GM18520 (cell line): ENCODE measurements around the gene MRPL14.

Experiments used
- ATAC-seq: cut with Tn5 transposase; IDR thresholded peaks from one replicate; pipeline ENCODE4 v1.9.1; 2021; ENCODE audit not compliant: unreplicated experiment

MRPL14 gene

DNA sequence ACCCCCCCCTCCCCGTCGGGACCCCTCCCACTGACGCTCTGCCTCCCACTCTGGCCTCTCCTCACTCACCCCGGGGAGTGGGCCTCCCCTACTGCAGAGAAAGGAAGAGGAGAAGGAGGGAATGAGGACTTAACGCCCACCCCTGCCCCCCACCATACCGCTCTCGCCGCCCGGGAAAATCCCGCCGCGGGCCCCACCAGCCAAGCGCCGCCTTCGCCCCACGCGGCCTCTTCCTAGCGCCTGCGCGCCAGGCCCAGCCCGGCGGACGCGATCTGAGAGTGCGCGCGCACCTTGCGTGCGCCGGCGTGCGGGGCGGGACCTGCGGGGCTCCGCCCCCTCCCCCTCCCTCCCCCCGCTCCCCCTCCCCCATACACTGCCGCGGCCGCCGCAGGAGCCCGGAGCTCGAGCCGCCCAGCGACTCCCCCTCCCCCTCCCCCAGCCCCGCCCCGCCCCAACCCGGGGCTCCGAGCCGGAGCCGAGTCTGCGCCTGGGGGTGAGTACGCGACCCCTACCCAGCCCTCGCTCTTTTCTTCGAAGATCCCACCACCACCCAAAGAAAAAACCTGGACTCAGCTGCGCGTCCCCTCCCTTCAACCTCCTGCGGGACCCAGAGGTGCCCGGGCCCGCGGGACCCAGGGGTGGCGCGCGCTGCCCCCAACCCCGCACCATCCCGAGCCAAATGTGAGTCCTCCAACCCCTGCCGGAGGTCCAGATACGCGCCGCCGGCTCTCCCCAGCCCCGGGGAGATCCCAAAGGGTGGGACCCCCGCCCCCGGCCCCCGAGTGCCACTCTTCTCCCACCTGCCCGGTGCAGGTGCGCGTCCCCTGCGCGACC lies at the start of gene MRPL14, which contains the start of gene TMEM63B:
Gene MRPL14 (minus strand): TSS at position 267 of the 834 bp plus-strand sequence. CDS start 10,841 bp downstream, outside the sequence.
Gene TMEM63B (plus strand): TSS at position 369 of the 834 bp plus-strand sequence. CDS start 7,031 bp downstream, outside the sequence.
- ATAC-seq = peak; percentile 73

- no peak for ATAC-seq
Observed at GRCh38 chr6:44176130-44176761, 49.0 kb upstream of the MRPL14 start.

DNA sequence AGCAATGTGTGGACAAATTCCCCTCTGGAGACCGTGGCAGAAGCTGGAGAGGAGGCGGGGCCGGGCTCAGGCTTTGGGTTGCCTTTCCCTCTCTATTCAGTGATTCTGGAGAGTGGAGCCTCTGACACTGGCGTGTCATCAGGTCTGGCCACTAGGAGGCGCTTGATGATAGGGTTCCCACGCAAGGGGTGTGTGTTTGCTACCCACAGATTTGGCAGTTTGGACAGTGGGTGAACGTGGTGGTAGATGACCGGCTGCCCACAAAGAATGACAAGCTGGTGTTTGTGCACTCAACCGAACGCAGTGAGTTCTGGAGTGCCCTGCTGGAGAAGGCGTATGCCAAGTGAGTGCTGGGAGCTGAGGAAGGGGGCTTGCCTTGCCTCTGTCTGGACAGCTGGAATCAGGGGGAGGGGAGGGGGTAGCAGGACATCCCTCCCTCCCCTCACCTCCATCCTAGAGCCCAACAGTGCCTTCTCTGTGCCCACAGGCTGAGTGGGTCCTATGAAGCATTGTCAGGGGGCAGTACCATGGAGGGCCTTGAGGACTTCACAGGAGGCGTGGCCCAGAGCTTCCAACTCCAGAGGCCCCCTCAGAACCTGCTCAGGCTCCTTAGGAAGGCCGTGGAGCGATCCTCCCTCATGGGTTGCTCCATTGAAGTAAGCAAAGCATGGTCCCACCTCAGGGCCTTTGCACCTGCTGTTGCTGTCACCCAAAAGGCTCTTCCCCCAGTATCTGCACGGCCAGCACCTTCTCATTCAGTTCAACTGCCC lies 45.7 kb upstream of the MRPL14 start:
- no peak for ATAC-seq

DNA sequence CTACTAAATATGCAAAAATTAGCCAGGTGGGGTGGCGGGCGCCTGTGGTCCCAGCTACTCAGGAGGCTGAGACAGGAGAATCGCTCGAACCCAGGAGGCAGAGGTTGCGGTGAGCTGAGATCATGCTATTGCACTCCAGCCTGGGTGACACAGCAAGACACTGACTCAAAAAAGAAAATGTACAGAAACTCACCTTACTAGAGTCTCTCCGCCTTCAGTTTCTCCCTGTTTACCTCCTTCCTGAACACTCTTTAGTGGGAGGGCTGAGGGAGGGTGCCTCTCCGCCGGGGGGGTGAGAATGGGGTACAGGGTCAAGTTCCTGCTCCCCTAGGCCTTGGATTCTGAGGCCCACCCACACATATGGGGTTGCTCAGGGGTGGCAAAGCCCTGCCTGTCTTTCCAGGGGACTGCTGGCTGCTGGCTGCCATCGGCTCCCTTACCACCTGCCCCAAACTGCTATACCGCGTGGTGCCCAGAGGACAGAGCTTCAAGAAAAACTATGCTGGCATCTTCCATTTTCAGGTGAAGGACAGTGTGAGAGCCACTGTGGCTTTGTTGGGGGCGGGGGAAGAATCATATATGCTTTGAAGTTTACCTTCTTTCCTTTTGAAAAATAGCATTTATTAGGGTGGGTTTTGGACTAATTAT lies 44.8 kb upstream of the MRPL14 start:
- no peak for ATAC-seq

GRCh38 chr6:44169886-44170570 lies 42.8 kb upstream of the MRPL14 start:
- no peak for ATAC-seq

DNA sequence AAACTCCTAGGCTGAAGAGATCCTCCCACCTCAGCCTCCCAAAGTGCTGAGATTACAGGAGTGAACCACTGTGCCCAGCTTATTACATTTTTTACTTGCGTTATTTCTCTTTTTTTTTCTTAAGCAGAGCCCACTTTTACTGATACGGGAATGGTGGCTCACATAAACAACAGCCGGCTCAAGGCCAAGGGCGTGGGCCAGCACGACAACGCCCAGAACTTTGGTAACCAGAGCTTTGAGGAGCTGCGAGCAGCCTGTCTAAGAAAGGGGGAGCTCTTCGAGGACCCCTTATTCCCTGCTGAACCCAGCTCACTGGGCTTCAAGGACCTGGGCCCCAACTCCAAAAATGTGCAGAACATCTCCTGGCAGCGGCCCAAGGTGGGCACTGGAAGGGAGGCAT lies 41.9 kb upstream of the MRPL14 start:
- no peak for ATAC-seq

GRCh38 chr6:44167567-44167966 lies 40.3 kb upstream of the MRPL14 start:
- no peak for ATAC-seq

- no peak for ATAC-seq
Observed at GRCh38 chr6:44166591-44167184, 39.4 kb upstream of the MRPL14 start.

DNA sequence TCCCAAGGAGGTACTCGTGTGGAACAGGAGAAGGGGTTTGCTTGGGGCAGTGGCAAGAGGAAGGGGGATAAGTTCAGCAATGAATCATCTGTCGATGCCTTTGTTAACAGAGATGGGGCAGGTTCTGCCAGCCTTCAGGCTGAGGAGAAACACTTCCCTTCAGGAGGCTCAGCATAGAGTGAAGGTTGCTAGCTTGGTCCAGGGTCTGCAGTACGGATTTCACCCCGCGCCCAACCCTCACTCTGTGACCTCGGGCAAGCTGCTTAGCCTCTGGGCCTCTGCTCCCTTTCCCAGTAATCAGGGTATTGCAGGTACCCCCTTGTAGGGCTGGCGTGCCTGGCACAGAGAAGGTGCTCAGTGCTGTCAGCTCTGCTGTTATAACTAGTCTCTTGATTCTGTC lies 38.9 kb upstream of the MRPL14 start:
- ATAC-seq = no peak

- no peak for ATAC-seq
Observed at GRCh38 chr6:44162876-44163625, 35.8 kb upstream of the MRPL14 start.

GRCh38 chr6:44161997-44162338 lies 34.7 kb upstream of the MRPL14 start:
- no peak for ATAC-seq

- no peak for ATAC-seq
Observed at GRCh38 chr6:44158770-44159228, 31.5 kb upstream of the MRPL14 start, which contains the start of gene CAPN11. CAPN11 (plus strand) TSS chr6:44158820; CDS start chr6:44158849, 29 bp downstream.

DNA sequence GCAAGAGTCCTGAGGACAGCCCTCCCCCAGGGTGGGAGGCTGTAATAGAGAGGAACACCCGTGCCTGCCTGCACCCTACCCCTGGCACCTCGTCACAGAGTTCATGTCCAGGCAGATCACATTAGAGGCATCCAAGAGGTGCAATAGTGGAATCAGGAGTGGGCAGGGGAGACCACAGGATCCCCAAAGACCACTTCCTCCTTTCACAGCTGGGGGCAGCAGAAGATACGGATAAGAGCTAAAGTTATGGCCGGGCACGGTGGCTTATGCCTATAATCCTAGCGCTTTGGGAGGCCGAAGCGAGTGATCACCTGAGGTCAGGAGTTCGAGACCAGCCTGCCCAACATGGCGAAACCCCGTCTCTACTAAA lies 29.9 kb upstream of the MRPL14 start:
- ATAC-seq = no peak

DNA sequence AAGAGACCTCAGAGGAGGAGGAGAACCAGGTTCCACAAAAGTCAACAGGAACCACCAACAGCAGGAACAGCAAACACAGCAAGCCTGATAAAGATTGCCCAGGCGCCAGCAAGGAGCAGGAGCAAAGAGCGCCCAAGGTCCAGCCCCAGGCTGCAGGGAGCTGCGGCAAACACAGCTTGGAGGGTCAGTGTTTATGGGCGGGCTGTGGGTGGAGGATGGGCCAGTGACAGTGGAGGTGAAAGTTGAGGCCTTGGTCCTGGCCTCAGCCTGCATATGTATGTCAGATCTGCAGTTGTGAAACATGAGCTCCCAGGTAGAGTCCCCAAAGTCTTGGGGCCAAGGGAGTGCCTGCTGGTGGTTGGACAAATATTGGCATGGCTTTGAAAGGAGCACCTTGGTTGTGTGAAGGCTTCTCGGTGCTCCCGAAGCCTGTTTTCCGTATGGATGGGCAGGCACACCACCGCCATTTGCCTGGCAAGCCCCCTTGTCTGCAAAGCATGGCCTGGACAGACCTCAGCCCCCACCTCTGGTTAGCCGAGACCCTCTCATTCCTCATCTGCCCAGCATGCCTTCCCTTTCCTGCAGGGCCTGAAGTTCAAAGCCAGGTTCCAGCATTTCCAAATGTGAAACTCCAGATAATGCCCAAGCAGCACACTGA lies 29.4 kb upstream of the MRPL14 start:
- ATAC-seq = no peak

GRCh38 chr6:44154067-44154466 lies 26.8 kb upstream of the MRPL14 start:
- no peak for ATAC-seq

DNA sequence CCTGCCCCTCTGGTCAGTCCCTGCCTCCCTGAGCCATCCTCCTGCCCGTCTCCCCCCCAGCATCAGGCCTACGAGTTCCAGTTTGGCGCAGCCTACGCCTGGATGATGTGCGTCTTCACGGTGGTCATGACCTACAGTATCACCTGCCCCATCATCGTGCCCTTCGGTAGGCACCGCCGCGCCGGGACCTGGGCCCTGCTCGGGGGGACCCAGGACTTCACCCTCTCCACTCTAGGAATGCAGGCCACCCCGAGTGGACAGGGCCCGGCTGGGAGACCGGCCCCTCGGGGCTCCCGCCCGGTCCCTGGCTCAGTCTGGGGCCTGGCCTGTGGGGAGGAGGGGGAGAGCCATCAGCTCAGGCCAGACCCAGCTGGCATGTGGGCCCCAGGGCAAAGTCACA lies 25.3 kb upstream of the MRPL14 start:
- ATAC-seq = no peak

- no peak for ATAC-seq
Observed at GRCh38 chr6:44152109-44152461, 24.8 kb upstream of the MRPL14 start.

- ATAC-seq = peak; percentile 57
Observed at GRCh38 chr6:44151348-44152108, 24.3 kb upstream of the MRPL14 start.
